CD4-positive, alpha-beta T cell treated with Interleukin-10 for 1 hour (primary cell): ENCODE data around the gene SPATA17.

Experiments used
- DNase-seq: peaks from one replicate; pipeline ENCODE4 v3.0.0-alpha.2; 2020

The SPATA17 gene

GRCh38 chr1:217861658-217862057, 230.5 kb downstream of the SPATA17 start:
- DNase-seq, result no peak

GRCh38 chr1:217867446-217867995, 236.4 kb downstream of the SPATA17 start:
- DNase-seq, result no peak

GRCh38 chr1:217871955-217872354, 240.8 kb downstream of the SPATA17 start:
- no peak for DNase-seq

- DNase-seq, result no peak
Measured at GRCh38 chr1:217875229-217875628, 244.1 kb downstream of the SPATA17 start.

- DNase-seq, result no peak
Measured at GRCh38 chr1:217876401-217876800, 245.3 kb downstream of the SPATA17 start.

GRCh38 chr1:217876896-217877295, 245.8 kb downstream of the SPATA17 start:
- no peak for DNase-seq

- DNase-seq, result no peak
Measured at GRCh38 chr1:217881131-217881543, 250.0 kb downstream of the SPATA17 start.

- DNase-seq, result no peak
Measured at GRCh38 chr1:217881607-217882332, 250.6 kb downstream of the SPATA17 start.

- DNase-seq, result no peak
Measured at GRCh38 chr1:217885181-217885580, 254.0 kb downstream of the SPATA17 start.

GRCh38 chr1:217888328-217888727, 257.2 kb downstream of the SPATA17 start:
- DNase-seq, result no peak

- no peak for DNase-seq
Measured at GRCh38 chr1:217889401-217889800, 258.3 kb downstream of the SPATA17 start.

- no peak for DNase-seq
Measured at GRCh38 chr1:217891966-217892365, 260.8 kb downstream of the SPATA17 start.

GRCh38 chr1:217892750-217893149, 261.6 kb downstream of the SPATA17 start:
- DNase-seq, result no peak

GRCh38 chr1:217895841-217896240, 264.7 kb downstream of the SPATA17 start:
- no peak for DNase-seq

GRCh38 chr1:217896490-217896889, 265.3 kb downstream of the SPATA17 start:
- no peak for DNase-seq

GRCh38 chr1:217897100-217897499, 266.0 kb downstream of the SPATA17 start:
- no peak for DNase-seq

GRCh38 chr1:217899614-217900013, 268.5 kb downstream of the SPATA17 start:
- no peak for DNase-seq

GRCh38 chr1:217907504-217907903, 276.4 kb downstream of the SPATA17 start:
- DNase-seq, result no peak

GRCh38 chr1:217910203-217910602, 279.1 kb downstream of the SPATA17 start:
- DNase-seq, result no peak

- no peak for DNase-seq
Measured at GRCh38 chr1:217910791-217911320, 279.7 kb downstream of the SPATA17 start.

- no peak for DNase-seq
Measured at GRCh38 chr1:217911908-217912307, 280.8 kb downstream of the SPATA17 start.

GRCh38 chr1:217917281-217917887, 286.2 kb downstream of the SPATA17 start:
- DNase-seq, result no peak

GRCh38 chr1:217919683-217920388, 288.7 kb downstream of the SPATA17 start:
- no peak for DNase-seq
